ENCODE data around the gene AAK1. TPM values are rescaled to one million over a fixed set of nuclear protein-coding genes. Genes with fewer than 3 reads are reported as not detected.

The AAK1 gene
- total and polyA plus RNA-seq, 10 of the 15 experiments (the other 5 are each of a cell fraction or from before 2014, with no cell fraction given): 2.9 to 41.4 (median 17.5) TPM

DNA sequence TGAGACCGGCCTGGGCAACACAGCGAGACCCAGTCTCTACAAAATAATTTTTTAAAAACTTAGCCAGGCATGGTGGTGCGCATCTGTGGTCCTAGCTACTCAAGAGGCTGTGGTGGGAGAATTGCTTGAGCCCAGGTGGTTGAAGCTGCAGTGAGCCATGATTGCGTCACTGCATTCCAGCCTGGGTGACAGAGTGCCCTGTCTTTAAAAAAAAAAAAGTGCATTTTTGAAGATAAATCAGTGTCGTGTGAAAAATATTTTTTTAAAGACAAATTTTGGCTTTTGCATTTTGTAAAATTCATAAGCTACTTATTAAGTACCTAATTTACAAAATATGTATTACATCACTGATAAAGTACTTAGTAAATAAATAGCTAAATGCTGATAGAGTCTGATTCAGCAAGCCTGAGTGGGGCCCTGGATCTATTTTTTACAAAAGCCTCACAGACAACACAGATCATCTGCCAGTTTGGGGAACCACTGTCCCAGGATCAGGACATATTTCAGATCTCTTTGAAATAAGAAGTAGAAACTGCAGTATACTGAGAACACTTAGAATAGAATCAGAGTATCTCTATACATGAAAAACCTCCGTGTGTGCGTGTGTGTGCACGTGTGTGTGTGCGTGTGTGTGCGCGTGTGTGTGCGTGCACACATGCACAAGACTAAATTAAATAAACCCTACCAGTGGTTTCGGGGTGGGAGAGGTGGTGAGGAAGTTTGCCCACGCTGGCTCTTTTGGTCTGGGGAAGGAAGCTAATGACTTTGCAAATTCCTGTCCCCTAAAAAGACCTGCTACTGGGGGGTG is 61.6 kb downstream of the AAK1 start (continued):
- peak; percentile 34; the same call in 1 of the 2 replicates for TF ChIP-seq ATF7 (IDR thresholded peaks at IDR 0.05; ENCODE audit: low read depth)
- TF ChIP-seq YY1 (IDR thresholded peaks at IDR 0.05; ENCODE audit: low read depth, low read length): no peak
- no peak for TF ChIP-seq NFIC (IDR thresholded peaks at IDR 0.05; ENCODE audit: low read depth, low read length)
- no peak for TF ChIP-seq ZSCAN29 (IDR thresholded peaks at IDR 0.05)
- TF ChIP-seq JUNB (IDR thresholded peaks at IDR 0.05): no peak
- TF ChIP-seq STAT1 (conservative IDR thresholded peaks at IDR 0.05): no peak
- peak; percentile 91 to 94 for TF ChIP-seq BHLHE40 (IDR thresholded peaks at IDR 0.05; ENCODE audit: borderline replicate concordance in 1 of 2, low read depth in 2 of 2, low read length in 1 of 2)
- no peak for TF ChIP-seq RBBP5 (conservative IDR thresholded peaks at IDR 0.05)
- no peak for TF ChIP-seq CBFB (IDR thresholded peaks at IDR 0.05; ENCODE audit: low read depth)
- no peak for TF ChIP-seq ZNF207 (IDR thresholded peaks at IDR 0.05; ENCODE audit: borderline replicate concordance)
- no peak for TF ChIP-seq MAX (IDR thresholded peaks at IDR 0.05; ENCODE audit: low read depth, low read length)
- no peak for TF ChIP-seq HSF1 (IDR thresholded peaks at IDR 0.05; ENCODE audit: low read depth, low read length)
- TF ChIP-seq, protein P1, sequence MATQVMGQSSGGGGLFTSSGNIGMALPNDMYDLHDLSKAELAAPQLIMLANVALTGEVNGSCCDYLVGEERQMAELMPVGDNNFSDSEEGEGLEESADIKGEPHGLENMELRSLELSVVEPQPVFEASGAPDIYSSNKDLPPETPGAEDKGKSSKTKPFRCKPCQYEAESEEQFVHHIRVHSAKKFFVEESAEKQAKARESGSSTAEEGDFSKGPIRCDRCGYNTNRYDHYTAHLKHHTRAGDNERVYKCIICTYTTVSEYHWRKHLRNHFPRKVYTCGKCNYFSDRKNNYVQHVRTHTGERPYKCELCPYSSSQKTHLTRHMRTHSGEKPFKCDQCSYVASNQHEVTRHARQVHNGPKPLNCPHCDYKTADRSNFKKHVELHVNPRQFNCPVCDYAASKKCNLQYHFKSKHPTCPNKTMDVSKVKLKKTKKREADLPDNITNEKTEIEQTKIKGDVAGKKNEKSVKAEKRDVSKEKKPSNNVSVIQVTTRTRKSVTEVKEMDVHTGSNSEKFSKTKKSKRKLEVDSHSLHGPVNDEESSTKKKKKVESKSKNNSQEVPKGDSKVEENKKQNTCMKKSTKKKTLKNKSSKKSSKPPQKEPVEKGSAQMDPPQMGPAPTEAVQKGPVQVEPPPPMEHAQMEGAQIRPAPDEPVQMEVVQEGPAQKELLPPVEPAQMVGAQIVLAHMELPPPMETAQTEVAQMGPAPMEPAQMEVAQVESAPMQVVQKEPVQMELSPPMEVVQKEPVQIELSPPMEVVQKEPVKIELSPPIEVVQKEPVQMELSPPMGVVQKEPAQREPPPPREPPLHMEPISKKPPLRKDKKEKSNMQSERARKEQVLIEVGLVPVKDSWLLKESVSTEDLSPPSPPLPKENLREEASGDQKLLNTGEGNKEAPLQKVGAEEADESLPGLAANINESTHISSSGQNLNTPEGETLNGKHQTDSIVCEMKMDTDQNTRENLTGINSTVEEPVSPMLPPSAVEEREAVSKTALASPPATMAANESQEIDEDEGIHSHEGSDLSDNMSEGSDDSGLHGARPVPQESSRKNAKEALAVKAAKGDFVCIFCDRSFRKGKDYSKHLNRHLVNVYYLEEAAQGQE (IDR thresholded peaks at IDR 0.05; ENCODE audit: low read depth, low read length): no peak
- no peak for TF ChIP-seq ASH2L (IDR thresholded peaks at IDR 0.05; ENCODE audit: borderline replicate concordance, low read depth)
- no peak for TF ChIP-seq KAT2A (conservative IDR thresholded peaks at IDR 0.05; ENCODE audit: control insufficient read depth, low read depth, low read length)
- no peak for TF ChIP-seq MEF2A (IDR thresholded peaks at IDR 0.05; ENCODE audit: insufficient read depth, low read depth, low read length)
- no peak for TF ChIP-seq ZBTB33 (IDR thresholded peaks at IDR 0.05)
- no peak for TF ChIP-seq IRF4 (IDR thresholded peaks at IDR 0.05; ENCODE audit: low read depth, low read length)
- no peak for TF ChIP-seq EGR1 (IDR thresholded peaks at IDR 0.05; ENCODE audit: borderline replicate concordance in 1 of 2, low read depth in 2 of 2, low read length in 2 of 2)
- TF ChIP-seq, protein P2, sequence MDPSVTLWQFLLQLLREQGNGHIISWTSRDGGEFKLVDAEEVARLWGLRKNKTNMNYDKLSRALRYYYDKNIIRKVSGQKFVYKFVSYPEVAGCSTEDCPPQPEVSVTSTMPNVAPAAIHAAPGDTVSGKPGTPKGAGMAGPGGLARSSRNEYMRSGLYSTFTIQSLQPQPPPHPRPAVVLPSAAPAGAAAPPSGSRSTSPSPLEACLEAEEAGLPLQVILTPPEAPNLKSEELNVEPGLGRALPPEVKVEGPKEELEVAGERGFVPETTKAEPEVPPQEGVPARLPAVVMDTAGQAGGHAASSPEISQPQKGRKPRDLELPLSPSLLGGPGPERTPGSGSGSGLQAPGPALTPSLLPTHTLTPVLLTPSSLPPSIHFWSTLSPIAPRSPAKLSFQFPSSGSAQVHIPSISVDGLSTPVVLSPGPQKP (IDR thresholded peaks at IDR 0.05; ENCODE audit: low read depth, low read length): no peak
- peak; percentile 70; the same call in 1 of the 2 replicates for TF ChIP-seq BCL11A (IDR thresholded peaks at IDR 0.05; ENCODE audit: low read depth, low read length)
- no peak for TF ChIP-seq SMAD5 (IDR thresholded peaks at IDR 0.05; ENCODE audit: low read depth)
- no peak; the same call in 1 of the 2 replicates for TF ChIP-seq FOXM1 (IDR thresholded peaks at IDR 0.05; ENCODE audit: low read depth, low read length)
- TF ChIP-seq POLR2A (IDR thresholded peaks at IDR 0.05; ENCODE audit: low read depth, low read length): no peak

Measured in GM12878 (cell line).